Keratinocyte (primary cell): ENCODE results near the gene ATP6V0D1.
"Not testable (repeated sequence)": the region's sequence is repeated elsewhere in the genome, so short reads cannot be mapped to it uniquely, and the experiment has no call there.

Experiments
- EZH2 ChIP-seq: IDR thresholded peaks from one replicate; pipeline ENCODE4 v1.6.1; 2012; ENCODE audit warnings: inconsistent platforms, mild to moderate bottlenecking, low read length, moderate library complexity
- TF ChIP-seq, protein P1 (sequence below), 3 experiments: IDR thresholded peaks in 1 of 3; conservative IDR thresholded peaks in 1 of 3; optimal IDR thresholded peaks in 1 of 3; 2 replicates in 2 of 3; 3 replicates in 1 of 3; pipeline versions ENCODE3 to v1.5.1; 2011; ENCODE audit warnings: low read length in 3 of 3, mild to moderate bottlenecking in 3 of 3, moderate library complexity in 2 of 3, control low read depth in 1 of 3, inconsistent platforms in 1 of 3; ENCODE audit not compliant: insufficient read depth in 2 of 3; ENCODE audit errors: extremely low read depth in 1 of 3

DNA sequence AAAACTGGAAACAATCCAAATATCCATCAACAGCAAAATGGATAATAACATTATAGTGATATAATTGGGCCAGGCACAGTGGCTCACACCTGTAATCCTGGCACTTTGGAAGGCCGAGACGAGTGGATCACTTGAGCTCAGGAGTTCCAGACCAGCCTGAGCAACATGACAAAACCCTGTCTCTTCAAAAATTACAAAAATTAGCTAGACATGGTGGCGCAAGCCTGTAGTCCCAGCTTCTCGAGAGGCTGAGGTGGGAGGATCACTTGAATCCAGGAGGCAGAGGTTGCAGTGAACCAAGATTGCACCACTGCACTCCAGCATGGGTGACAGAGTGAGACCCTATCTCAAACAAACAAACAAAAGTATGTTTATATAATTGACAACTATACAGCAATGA lies 6.6 kb upstream of the ATP6V0D1 start:
- TF ChIP-seq, protein P1, sequence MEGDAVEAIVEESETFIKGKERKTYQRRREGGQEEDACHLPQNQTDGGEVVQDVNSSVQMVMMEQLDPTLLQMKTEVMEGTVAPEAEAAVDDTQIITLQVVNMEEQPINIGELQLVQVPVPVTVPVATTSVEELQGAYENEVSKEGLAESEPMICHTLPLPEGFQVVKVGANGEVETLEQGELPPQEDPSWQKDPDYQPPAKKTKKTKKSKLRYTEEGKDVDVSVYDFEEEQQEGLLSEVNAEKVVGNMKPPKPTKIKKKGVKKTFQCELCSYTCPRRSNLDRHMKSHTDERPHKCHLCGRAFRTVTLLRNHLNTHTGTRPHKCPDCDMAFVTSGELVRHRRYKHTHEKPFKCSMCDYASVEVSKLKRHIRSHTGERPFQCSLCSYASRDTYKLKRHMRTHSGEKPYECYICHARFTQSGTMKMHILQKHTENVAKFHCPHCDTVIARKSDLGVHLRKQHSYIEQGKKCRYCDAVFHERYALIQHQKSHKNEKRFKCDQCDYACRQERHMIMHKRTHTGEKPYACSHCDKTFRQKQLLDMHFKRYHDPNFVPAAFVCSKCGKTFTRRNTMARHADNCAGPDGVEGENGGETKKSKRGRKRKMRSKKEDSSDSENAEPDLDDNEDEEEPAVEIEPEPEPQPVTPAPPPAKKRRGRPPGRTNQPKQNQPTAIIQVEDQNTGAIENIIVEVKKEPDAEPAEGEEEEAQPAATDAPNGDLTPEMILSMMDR (optimal IDR thresholded peaks at IDR 0.05 in 1 of 3, IDR thresholded peaks at IDR 0.05 in 1 of 3, conservative IDR thresholded peaks at IDR 0.05 in 1 of 3; ENCODE audit: extremely low read depth in 1 of 3, insufficient read depth in 2 of 3, low read length in 3 of 3) = not testable (repeated sequence)
- not testable (repeated sequence) for TF ChIP-seq EZH2
